OCI-LY7 (cell line): ENCODE measurements around the gene SLC25A10. TPM values are rescaled to one million over a fixed set of nuclear protein-coding genes. Genes with fewer than 3 reads are reported as not detected.

Experiments
- BruUV-seq: library from RNA; stranded (reverse); fragments of 400-500 nt; replicated peaks from 2 replicates; lab custom pipeline; 2021; lab: Mats Ljungman, UMichigan
- CTCF ChIA-PET: fragments of 300-600 bp; sonication (Branson Sonifier 250); formaldehyde crosslinking; loops from one replicate; lab custom pipeline; 2022; ENCODE audit warnings: antibody characterized with exemption; ENCODE audit not compliant: unreplicated experiment; lab: Charles Lee
- POLR2A ChIA-PET: fragments of 300-600 bp; sonication (Branson Sonifier 250); formaldehyde crosslinking; loops from one replicate; lab custom pipeline; 2022; ENCODE audit warnings: antibody characterized with exemption; lab: Charles Lee
- DNase-seq: peaks from one replicate; pipeline ENCODE4 v3.0.0-alpha.2; 2015; ENCODE audit warnings: low spot score
- H2AFZ ChIP-seq: fragments of 200-600 bp; sonication (generic), shearing (Covaris generic); 2 replicates; pipeline ENCODE4 v1.6.1; 2014; ENCODE audit warnings: mild to moderate bottlenecking, antibody characterized with exemption, low read length, moderate library complexity
- H3K27ac ChIP-seq: fragments of 200-600 bp; sonication (generic); 2 replicates; pipeline ENCODE4 v1.5.1; 2014; ENCODE audit warnings: mixed run types, low read depth, mild to moderate bottlenecking, moderate library complexity, low read length, inconsistent platforms; ENCODE audit not compliant: poor library complexity, severe bottlenecking
- H3K36me3 ChIP-seq: fragments of 200-600 bp; sonication (generic); 2 replicates; pipeline ENCODE4 v1.6.1; 2014; ENCODE audit warnings: mild to moderate bottlenecking, antibody characterized with exemption, low read length, moderate library complexity, mixed read lengths; ENCODE audit not compliant: insufficient read depth
- H3K4me1 ChIP-seq: fragments of 200-600 bp; sonication (generic); 2 replicates; pipeline ENCODE4 v1.5.1; 2014; ENCODE audit warnings: mild to moderate bottlenecking, low read length; ENCODE audit not compliant: insufficient read depth, poor library complexity, severe bottlenecking
- H3K4me2 ChIP-seq: fragments of 200-600 bp; sonication (generic); 2 replicates; pipeline ENCODE4 v1.6.1; 2014; ENCODE audit warnings: mild to moderate bottlenecking, low read length
- H3K4me3 ChIP-seq: fragments of 200-600 bp; sonication (generic); 2 replicates; pipeline ENCODE4 v1.5.1; 2014; ENCODE audit warnings: mild to moderate bottlenecking, low read depth, low read length; ENCODE audit not compliant: poor library complexity, severe bottlenecking
- H3K79me2 ChIP-seq: fragments of 200-600 bp; sonication (generic); 2 replicates; pipeline ENCODE4 v1.6.1; 2016; ENCODE audit warnings: low read depth, mild to moderate bottlenecking, low read length, moderate library complexity, mixed read lengths; ENCODE audit not compliant: insufficient read depth
- H3K9me2 ChIP-seq: fragments of 200-600 bp; sonication (generic); 2 replicates; pipeline ENCODE4 v1.6.1; 2016; ENCODE audit warnings: mild to moderate bottlenecking, low read length, mixed read lengths; ENCODE audit not compliant: insufficient read depth
- H3K9me3 ChIP-seq: fragments of 200-600 bp; sonication (generic); 2 replicates; pipeline ENCODE4 v1.6.1; 2014; ENCODE audit warnings: mild to moderate bottlenecking, mixed run types, low read length, mixed read lengths
- H4K20me1 ChIP-seq: fragments of 200-600 bp; sonication (generic); 2 replicates; pipeline ENCODE4 v1.6.1; 2014; ENCODE audit warnings: mild to moderate bottlenecking, antibody characterized with exemption, low read length, moderate library complexity, mixed read lengths; ENCODE audit not compliant: insufficient read depth
- CTCF ChIP-seq: fragments of 200-600 bp; sonication (generic); conservative IDR thresholded peaks from 2 replicates; pipeline ENCODE4 v1.5.1; 2014; ENCODE audit warnings: mild to moderate bottlenecking, antibody characterized with exemption, low read length, moderate library complexity, mixed read lengths
- EZH2phosphoT487 ChIP-seq: fragments of 200-600 bp; sonication (generic); IDR thresholded peaks from 2 replicates; pipeline ENCODE4 v1.6.1; 2018; ENCODE audit warnings: low read depth, borderline replicate concordance, mild to moderate bottlenecking, mixed run types, antibody characterized with exemption, low read length, moderate library complexity, mixed read lengths
- intact Hi-C: fragments of 100-400 bp; cut with micrococcal nuclease; formaldehyde crosslinking; loops from one replicate; pipeline ENCODE4 v1.10.0; 2022; ENCODE audit not compliant: unreplicated experiment
- total RNA-seq, 2 experiments: library from RNA; depleted of rRNA in 1 of 2; stranded (reverse); fragments of >200 nt in 1 of 2; shearing (Covaris generic) in 1 of 2; gene quantifications; 2 replicates each; pipeline ENCODE4 v1.2.3, GENCODE V29; 2014 to 2022

SLC25A10 gene
- total RNA-seq, 2 experiments from 2014 or later: 45.6 to 46.9 TPM

GRCh38 chr17:81697261-81698044, 14.6 kb upstream of the SLC25A10 start:
- H3K36me3 ChIP-seq: peaks cover 98% of the 10 kb centered on the region

GRCh38 chr17:81700353-81701287, 11.5 kb upstream of the SLC25A10 start:
- intact Hi-C loops: no loop called here
- no peaks in the 10 kb centered on the region for H3K9me3 ChIP-seq
- CTCF ChIA-PET: no interaction called here
- H3K4me1 ChIP-seq: peaks cover 23% of the 10 kb centered on the region
- H3K4me3 ChIP-seq: peak overlapping the region; percentile 92
- no peaks in the 10 kb centered on the region for H3K9me2 ChIP-seq
- peaks cover 66% of the 10 kb centered on the region for H3K79me2 ChIP-seq
- no peak for DNase-seq
- H4K20me1 ChIP-seq: peaks cover 12% of the 10 kb centered on the region; the same call in 1 of the 2 replicates
- TF ChIP-seq EZH2phosphoT487 (no peak), CTCF (no peak)
- POLR2A ChIA-PET: no interaction called here
- H3K4me2 ChIP-seq: peak overlapping the region; percentile 92
- no TSS peak for BruUV-seq
- H2AFZ ChIP-seq: no peak overlapping the region
- H3K27ac ChIP-seq: no peak overlapping the region
- peaks cover 91% of the 10 kb centered on the region for H3K36me3 ChIP-seq

More at GRCh38 chr17:81697261-81698044, 14.6 kb upstream of the SLC25A10 start:
- Histone ChIP-seq H3K9me3 (no peaks in the 10 kb centered on the region), H3K27ac (no peak overlapping the region), H3K4me1 (peaks cover 16% of the 10 kb centered on the region), H3K4me2 (no peak overlapping the region), H4K20me1 (peaks cover 9% of the 10 kb centered on the region; the same call in 1 of the 2 replicates), H2AFZ (no peak overlapping the region), H3K4me3 (no peak overlapping the region), H3K9me2 (no peaks in the 10 kb centered on the region), H3K79me2 (peaks cover 37% of the 10 kb centered on the region)
- no peak for DNase-seq
- no peak for TF ChIP-seq CTCF
- TF ChIP-seq EZH2phosphoT487: no peak
- CTCF ChIA-PET: no interaction called here
- BruUV-seq: no TSS peak
- intact Hi-C loops: no loop called here
- POLR2A ChIA-PET: no interaction called here
